NCI-H2029 (cell line): ENCODE data around the gene HMX3.
"Not testable (repeated sequence)": the region's sequence is repeated elsewhere in the genome, so short reads cannot be mapped to it uniquely, and the experiment has no call there.

Experiments used
- DNase-seq: peaks from one replicate; lab custom pipeline; 2025; lab: John Stamatoyannopoulos, UW

Gene HMX3

GRCh38 chr10:123175389-123176387 is 39.9 kb downstream of the HMX3 start:
- DNase-seq = no peak

- not testable (repeated sequence) for DNase-seq
Observed at GRCh38 chr10:123178390-123178789, 42.6 kb downstream of the HMX3 start.

- no peak for DNase-seq
Observed at GRCh38 chr10:123180101-123181090, 44.6 kb downstream of the HMX3 start.

- no peak for DNase-seq
Observed at GRCh38 chr10:123183724-123184123, 48.0 kb downstream of the HMX3 start.

GRCh38 chr10:123187781-123188180 is 52.0 kb downstream of the HMX3 start:
- DNase-seq = no peak
